Measurements from ENCODE around the gene JARID2.

JARID2 gene

GRCh38 chr6:15331629-15332251 is 85.9 kb downstream of the JARID2 start:
- FAIRE-seq (no peak), DNase-seq (ENCODE audit: low spot score) (no peak)

GRCh38 chr6:15332446-15332845 is 86.6 kb downstream of the JARID2 start:
- FAIRE-seq (no peak), DNase-seq (ENCODE audit: low spot score) (no peak)

- FAIRE-seq = no peak
- no peak for DNase-seq (ENCODE audit: low spot score)
Measured at GRCh38 chr6:15335385-15335784, 89.5 kb downstream of the JARID2 start.

- FAIRE-seq (no peak), DNase-seq (ENCODE audit: low spot score) (no peak)
Measured at GRCh38 chr6:15335916-15336315, 90.0 kb downstream of the JARID2 start.

- FAIRE-seq = no peak
Measured at GRCh38 chr6:15336900-15337560, 91.2 kb downstream of the JARID2 start.

GRCh38 chr6:15337582-15337981 is 91.7 kb downstream of the JARID2 start:
- FAIRE-seq (no peak), DNase-seq (ENCODE audit: low spot score) (no peak)

More at GRCh38 chr6:15336900-15337560, 91.2 kb downstream of the JARID2 start:
- DNase-seq (ENCODE audit: low spot score) = no peak

- FAIRE-seq (no peak), DNase-seq (ENCODE audit: low spot score) (no peak)
Measured at GRCh38 chr6:15338476-15338875, 92.6 kb downstream of the JARID2 start.

GRCh38 chr6:15339081-15339480 is 93.2 kb downstream of the JARID2 start:
- FAIRE-seq = no peak

GRCh38 chr6:15340105-15340601 is 94.3 kb downstream of the JARID2 start:
- FAIRE-seq = no peak
- DNase-seq (ENCODE audit: low spot score) = no peak

More at GRCh38 chr6:15339081-15339480, 93.2 kb downstream of the JARID2 start:
- DNase-seq (ENCODE audit: low spot score) = no peak

- DNase-seq (ENCODE audit: low spot score) = no peak
- FAIRE-seq = no peak
Measured at GRCh38 chr6:15340775-15341174, 94.9 kb downstream of the JARID2 start.

- DNase-seq (ENCODE audit: low spot score) (no peak), FAIRE-seq (no peak)
Measured at GRCh38 chr6:15341311-15342001, 95.6 kb downstream of the JARID2 start.

GRCh38 chr6:15342114-15342513 is 96.2 kb downstream of the JARID2 start:
- FAIRE-seq = no peak

GRCh38 chr6:15343490-15344191 is 97.8 kb downstream of the JARID2 start:
- DNase-seq (ENCODE audit: low spot score) = no peak
- no peak for FAIRE-seq

More at GRCh38 chr6:15342114-15342513, 96.2 kb downstream of the JARID2 start:
- DNase-seq (ENCODE audit: low spot score) = no peak

- DNase-seq (ENCODE audit: low spot score) = no peak
- FAIRE-seq = no peak
Measured at GRCh38 chr6:15344192-15344519, 98.3 kb downstream of the JARID2 start.

- no peak for FAIRE-seq
- no peak for DNase-seq (ENCODE audit: low spot score)
Measured at GRCh38 chr6:15344831-15345230, 99.0 kb downstream of the JARID2 start.

GRCh38 chr6:15346315-15346714 is 100.4 kb downstream of the JARID2 start:
- FAIRE-seq = no peak
- DNase-seq (ENCODE audit: low spot score) = no peak

- DNase-seq (ENCODE audit: low spot score) (no peak), FAIRE-seq (no peak)
Measured at GRCh38 chr6:15348528-15348927, 102.7 kb downstream of the JARID2 start.

- no peak for FAIRE-seq
- DNase-seq (ENCODE audit: low spot score) = no peak
Measured at GRCh38 chr6:15349379-15349778, 103.5 kb downstream of the JARID2 start.

GRCh38 chr6:15350386-15351083 is 104.7 kb downstream of the JARID2 start:
- no peak for FAIRE-seq

GRCh38 chr6:15351631-15352030 is 105.8 kb downstream of the JARID2 start:
- peak; percentile 30 for DNase-seq (ENCODE audit: low spot score)
- FAIRE-seq = no peak

More at GRCh38 chr6:15350386-15351083, 104.7 kb downstream of the JARID2 start:
- DNase-seq (ENCODE audit: low spot score) = no peak

- FAIRE-seq = no peak
- DNase-seq (ENCODE audit: low spot score) = no peak
Measured at GRCh38 chr6:15352220-15352619, 106.4 kb downstream of the JARID2 start.

All from urothelium cell line (cell line).